Upper lobe of right lung (tissue), 1 donor: ENCODE results near the gene GSTM4. TPM values are rescaled to one million over a fixed set of nuclear protein-coding genes. Genes with fewer than 3 reads are reported as not detected.
A peak's percentile ranks its signal among the peaks of the same experiment; 100 is the strongest.
"Not testable (repeated sequence)": the region's sequence is repeated elsewhere in the genome, so short reads cannot be mapped to it uniquely, and the experiment has no call there.

Experiments
- ATAC-seq: fragments of 200-7000 bp; cut with Tn5 transposase; one replicate; pipeline ENCODE4 v1.9.1; 2020; ENCODE audit warnings: mild to moderate bottlenecking, moderate library complexity
- DNase-seq: peaks from one replicate; pipeline ENCODE4 v3.0.0-alpha.2; 2020
- H3K27ac ChIP-seq: fragments of 200-600 bp; one replicate; pipeline ENCODE4 v1.8.0; 2022
- H3K27me3 ChIP-seq: fragments of 200-600 bp; one replicate; pipeline ENCODE4 v1.8.0; 2022; ENCODE audit warnings: mild to moderate bottlenecking
- H3K36me3 ChIP-seq: fragments of 200-600 bp; one replicate; pipeline ENCODE4 v1.8.0; 2022
- H3K4me1 ChIP-seq: fragments of 200-600 bp; one replicate; pipeline ENCODE4 v1.8.0; 2022
- H3K4me3 ChIP-seq: fragments of 200-600 bp; one replicate; pipeline ENCODE4 v1.8.0; 2022; ENCODE audit warnings: mild to moderate bottlenecking
- H3K9me3 ChIP-seq: fragments of 200-600 bp; one replicate; pipeline ENCODE4 v1.8.0; 2022
- intact Hi-C: fragments of 100-400 bp; cut with DNase I; formaldehyde crosslinking; loops from one replicate; pipeline ENCODE4 v1.11.0; 2022
- total RNA-seq: library from RNA; stranded (reverse); fragmentation: NEBNext Ultra II Directional; extraction: Animal tissue kit (Norgen Biotek cat#: 25700); gene quantifications from one replicate; pipeline ENCODE4 v1.2.1, GENCODE V29; 2021
- TF ChIP-seq, protein P1 (sequence below): fragments of 200-600 bp; IDR thresholded peaks from one replicate; pipeline ENCODE4 v1.8.0; 2022; ENCODE audit warnings: antibody characterized with exemption
- donor health status: DM: no; HTN: yes; CAD: no; lungs with severe emphysema.

GSTM4 gene
- total RNA-seq, 1 donor from 2014 or later: 17.2 TPM

DNA sequence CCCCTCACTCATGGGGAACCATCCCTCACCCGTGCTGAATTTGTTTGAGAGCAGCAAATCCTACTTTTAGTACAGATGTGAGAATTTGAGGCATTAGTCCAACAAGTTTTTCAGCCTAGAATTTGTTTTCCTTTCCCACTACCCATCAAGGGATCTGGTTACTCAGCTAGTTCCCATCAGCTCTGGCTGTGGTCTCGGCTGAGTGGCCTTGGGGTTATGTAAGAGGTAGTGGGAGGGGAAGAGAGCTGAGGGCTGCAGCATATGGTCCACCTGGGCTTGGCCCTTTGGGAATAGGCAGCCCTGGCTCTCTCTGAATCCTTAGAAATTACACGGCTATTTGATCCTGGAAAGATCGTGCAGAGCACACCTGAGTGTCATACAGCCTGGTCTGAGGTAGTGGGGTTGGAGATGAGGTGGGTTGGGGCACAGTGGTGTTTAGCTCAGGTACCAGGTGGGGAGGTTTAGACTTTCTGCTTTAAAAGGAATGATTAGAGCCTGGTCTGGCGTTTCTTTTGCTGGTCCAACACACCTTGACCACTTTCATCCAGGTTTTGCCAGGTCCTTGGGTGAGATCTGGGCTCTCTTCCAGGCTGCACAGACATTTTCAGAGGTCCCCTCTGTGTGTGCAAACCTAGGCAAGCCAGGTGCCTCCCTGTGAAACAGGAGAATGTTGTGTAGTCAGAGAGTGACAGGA, 4.2 kb downstream of the GSTM4 start:
- no peak for ATAC-seq
- no peak for DNase-seq
- TF ChIP-seq, protein P1, sequence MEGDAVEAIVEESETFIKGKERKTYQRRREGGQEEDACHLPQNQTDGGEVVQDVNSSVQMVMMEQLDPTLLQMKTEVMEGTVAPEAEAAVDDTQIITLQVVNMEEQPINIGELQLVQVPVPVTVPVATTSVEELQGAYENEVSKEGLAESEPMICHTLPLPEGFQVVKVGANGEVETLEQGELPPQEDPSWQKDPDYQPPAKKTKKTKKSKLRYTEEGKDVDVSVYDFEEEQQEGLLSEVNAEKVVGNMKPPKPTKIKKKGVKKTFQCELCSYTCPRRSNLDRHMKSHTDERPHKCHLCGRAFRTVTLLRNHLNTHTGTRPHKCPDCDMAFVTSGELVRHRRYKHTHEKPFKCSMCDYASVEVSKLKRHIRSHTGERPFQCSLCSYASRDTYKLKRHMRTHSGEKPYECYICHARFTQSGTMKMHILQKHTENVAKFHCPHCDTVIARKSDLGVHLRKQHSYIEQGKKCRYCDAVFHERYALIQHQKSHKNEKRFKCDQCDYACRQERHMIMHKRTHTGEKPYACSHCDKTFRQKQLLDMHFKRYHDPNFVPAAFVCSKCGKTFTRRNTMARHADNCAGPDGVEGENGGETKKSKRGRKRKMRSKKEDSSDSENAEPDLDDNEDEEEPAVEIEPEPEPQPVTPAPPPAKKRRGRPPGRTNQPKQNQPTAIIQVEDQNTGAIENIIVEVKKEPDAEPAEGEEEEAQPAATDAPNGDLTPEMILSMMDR: no peak
- Histone ChIP-seq H3K27ac (no peak overlapping the region), H3K9me3 (no peaks in the 10 kb centered on the region), H3K27me3 (no peaks in the 10 kb centered on the region), H3K4me3 (no peak overlapping the region), H3K36me3 (peaks cover 7% of the 10 kb centered on the region), H3K4me1 (peaks cover 8% of the 10 kb centered on the region)
- intact Hi-C loops: no loop called here

GRCh38 chr1:109660691-109661026, 4.8 kb downstream of the GSTM4 start:
- DNase-seq, H3K27ac ChIP-seq, intact Hi-C loops, H3K27me3 ChIP-seq, H3K4me3 ChIP-seq, H3K4me1 ChIP-seq, ATAC-seq, H3K9me3 ChIP-seq, H3K36me3 ChIP-seq: not testable (repeated sequence)

DNA sequence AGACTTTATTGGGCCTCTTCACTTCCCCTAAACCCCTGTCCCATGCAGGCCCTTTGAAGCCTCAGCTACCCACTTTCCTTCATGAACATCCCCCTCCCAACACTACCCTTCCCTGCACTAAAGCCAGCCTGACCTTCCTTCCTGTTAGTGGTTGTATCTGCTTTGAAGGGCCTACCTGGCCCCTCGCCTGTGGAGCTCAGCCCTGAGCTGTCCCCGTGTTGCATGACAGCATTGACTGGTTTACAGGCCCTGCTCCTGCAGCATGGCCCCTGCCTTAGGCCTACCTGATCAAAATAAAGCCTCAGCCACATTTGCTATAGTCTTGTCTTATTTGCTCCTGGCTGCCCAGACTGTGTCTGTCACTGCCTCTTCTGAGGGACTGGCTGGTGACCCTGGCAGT, 5.5 kb downstream of the GSTM4 start:
- ATAC-seq (no peak), DNase-seq (no peak)
- TF ChIP-seq, protein P1: no peak
- Histone ChIP-seq H3K27me3 (no peaks in the 10 kb centered on the region), H3K36me3 (peaks cover 7% of the 10 kb centered on the region), H3K27ac (no peak overlapping the region), H3K4me3 (no peak overlapping the region), H3K9me3 (no peaks in the 10 kb centered on the region), H3K4me1 (peaks cover 3% of the 10 kb centered on the region)
- intact Hi-C loops: no loop called here

GRCh38 chr1:109664671-109665070, 8.8 kb downstream of the GSTM4 start:
- DNase-seq: no peak
- peaks cover 3% of the 10 kb centered on the region for H3K36me3 ChIP-seq
- TF ChIP-seq, protein P1: no peak
- intact Hi-C loops: no loop called here
- H3K27ac ChIP-seq: no peak overlapping the region
- no peak for ATAC-seq
- H3K9me3 ChIP-seq: no peaks in the 10 kb centered on the region
- no peaks in the 10 kb centered on the region for H3K27me3 ChIP-seq
- H3K4me1 ChIP-seq: peaks cover 9% of the 10 kb centered on the region
- H3K4me3 ChIP-seq: no peak overlapping the region

- ATAC-seq (peak; percentile 100), DNase-seq (peak; percentile 96)
- Histone ChIP-seq H3K9me3 (no peaks in the 10 kb centered on the region), H3K4me3 (peak within 1 kb of the TSS; percentile 56), H3K36me3 (no peaks in the 10 kb centered on the region), H3K27me3 (no peaks in the 10 kb centered on the region), H3K4me1 (peaks cover 9% of the 10 kb centered on the region), H3K27ac (no peak within 1 kb of the TSS)
- intact Hi-C loops: no loop called here
- TF ChIP-seq, protein P1: no peak
These were observed 11.7 kb downstream of the GSTM4 start, which contains the start of gene GSTM2 for GRCh38 chr1:109667452-109668122. Gene GSTM2, plus strand, starts transcription at chr1:109668057. Its CDS starts 59 bp downstream, at chr1:109668116.

DNA sequence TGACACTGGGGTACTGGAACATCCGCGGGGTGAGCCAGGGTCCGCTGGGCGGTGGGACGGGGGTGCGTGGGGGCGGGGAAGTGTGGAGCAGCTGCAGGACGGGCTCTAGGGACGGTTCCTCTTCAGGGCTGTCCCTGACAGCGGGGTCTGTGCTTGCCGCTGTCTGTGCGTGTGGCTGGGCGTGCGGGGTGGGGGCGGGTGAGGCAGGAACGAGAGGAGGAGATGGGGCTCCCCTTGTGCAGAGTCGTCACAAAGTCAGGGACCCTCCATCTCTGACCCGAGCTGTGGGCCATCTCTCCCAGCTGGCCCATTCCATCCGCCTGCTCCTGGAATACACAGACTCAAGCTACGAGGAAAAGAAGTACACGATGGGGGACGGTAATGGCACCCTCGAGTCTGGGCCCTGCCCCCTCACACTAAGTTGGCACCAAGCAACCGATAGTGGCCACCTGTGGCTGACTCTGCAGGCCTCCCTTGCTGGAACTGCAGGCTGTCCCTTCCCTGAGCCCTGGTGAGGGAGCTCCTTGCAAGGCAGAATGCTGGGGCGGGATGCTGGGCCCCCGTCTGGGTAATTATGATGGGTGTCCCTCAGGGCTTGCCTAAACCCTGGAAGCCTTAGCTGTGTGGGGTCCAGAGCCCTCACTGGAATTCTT, 12.3 kb downstream of the GSTM4 start:
- Histone ChIP-seq H3K27ac (no peak overlapping the region), H3K9me3 (no peaks in the 10 kb centered on the region), H3K4me1 (peaks cover 9% of the 10 kb centered on the region), H3K4me3 (peak overlapping the region; percentile 56), H3K36me3 (no peaks in the 10 kb centered on the region), H3K27me3 (no peaks in the 10 kb centered on the region)
- intact Hi-C loops: no loop called here
- TF ChIP-seq, protein P1: no peak
- ATAC-seq (peak; percentile 3), DNase-seq (no peak)
